Esophagus (tissue), 2 donors: ENCODE results near the gene FAM241B. TPM values are rescaled to one million over a fixed set of nuclear protein-coding genes. Genes with fewer than 3 reads are reported as not detected.

Experiments used
- H3K27ac ChIP-seq, 2 donors: one replicate each; pipeline ENCODE4 v1.5.1; 2013; ENCODE audit warnings: low read depth in 2 of 2, mild to moderate bottlenecking in 2 of 2, inconsistent platforms in 1 of 2, low read length in 1 of 2, moderate library complexity in 1 of 2
- H3K27me3 ChIP-seq, 2 donors: one replicate each; pipeline ENCODE4 v1.6.1; 2013; ENCODE audit warnings: low read length in 2 of 2, control low read depth in 1 of 2, mild to moderate bottlenecking in 1 of 2; ENCODE audit not compliant: insufficient read depth in 2 of 2, control insufficient read depth in 1 of 2
- H3K36me3 ChIP-seq, 2 donors: one replicate each; pipeline ENCODE4 v1.6.1; 2013; ENCODE audit warnings: low read length in 1 of 2; ENCODE audit not compliant: control insufficient read depth in 2 of 2, insufficient read depth in 2 of 2
- H3K4me1 ChIP-seq, 2 donors: one replicate each; pipeline ENCODE4 v1.6.1; 2013; ENCODE audit warnings: low read length in 1 of 2; ENCODE audit not compliant: control insufficient read depth in 2 of 2, insufficient read depth in 2 of 2
- H3K4me3 ChIP-seq, 2 donors: one replicate each; pipeline ENCODE4 v1.5.1; 2013; ENCODE audit warnings: low read length in 2 of 2, mild to moderate bottlenecking in 2 of 2, low read depth in 1 of 2, moderate library complexity in 1 of 2
- H3K9me3 ChIP-seq, 2 donors: one replicate each; pipeline ENCODE4 v1.6.1; 2013; ENCODE audit warnings: mild to moderate bottlenecking in 2 of 2, low read depth in 1 of 2, low read length in 1 of 2, moderate library complexity in 1 of 2; ENCODE audit not compliant: control insufficient read depth in 2 of 2, insufficient read depth in 1 of 2
- WGBS, 2 donors: extraction: QIAGEN DNeasy Blood & Tissue Kit; methylation state at CpG; one replicate each; pipeline ENCODE4 v1.1.7; 2013; 5-methylcytosine and 5-hydroxymethylcytosine counted together
- polyA plus RNA-seq, 2 donors: library from polyadenylated mRNA; stranded (reverse); fragments of 200-250 nt; gene quantifications; one replicate each; pipeline ENCODE4 v1.2.3, GENCODE V29; 2013
- donor health status: healthy with polysubstance abuse.
- donor health status: Bipolar disorder and iron deficiency.

FAM241B gene
- polyA plus RNA-seq, 2 donors: 4.3 to 5.2 TPM

DNA sequence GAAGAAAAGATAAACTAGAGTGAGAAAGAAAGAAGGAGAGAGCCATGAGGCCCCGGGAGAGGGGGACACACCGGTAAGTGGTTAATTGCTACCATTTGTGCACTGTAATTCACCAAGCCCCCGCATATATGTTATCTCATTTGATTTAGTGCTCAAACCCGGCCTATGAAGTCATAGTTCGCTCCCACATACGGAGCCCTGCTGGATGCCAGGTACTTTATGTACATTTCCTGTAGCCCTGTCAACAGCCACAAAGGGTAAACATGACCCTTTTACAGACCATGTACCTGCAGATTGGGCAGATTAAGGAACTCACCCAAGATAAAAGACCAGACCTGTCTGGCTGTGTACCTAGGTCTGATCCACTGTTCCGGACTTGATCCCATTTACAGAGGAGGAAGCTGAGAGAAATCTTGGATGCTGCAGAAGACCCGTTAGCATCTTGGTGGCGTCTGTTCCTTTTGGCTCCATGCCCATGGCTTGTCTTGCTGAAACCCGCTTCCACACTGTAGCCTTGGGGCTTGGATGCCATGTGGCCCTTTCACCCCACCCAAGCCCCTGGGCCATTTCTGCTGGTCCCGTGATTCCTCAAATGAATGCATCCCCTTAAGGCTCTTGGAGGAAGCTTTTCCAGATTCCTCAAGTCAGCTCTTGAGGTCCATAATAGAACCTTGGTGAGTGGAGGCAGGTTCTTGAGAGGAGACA, 32.3 kb downstream of the FAM241B start:
- no peak overlapping the region for H3K27ac ChIP-seq
- no peak overlapping the region for H3K4me3 ChIP-seq
- H3K9me3 ChIP-seq: no peaks in the 10 kb centered on the region
- no peaks in the 10 kb centered on the region for H3K36me3 ChIP-seq
- no peaks in the 10 kb centered on the region for H3K4me1 ChIP-seq
- WGBS, 2 donors: 60 to 61% methylated on average over 11 of the region's 11 CpGs
- no peaks in the 10 kb centered on the region for H3K27me3 ChIP-seq

DNA sequence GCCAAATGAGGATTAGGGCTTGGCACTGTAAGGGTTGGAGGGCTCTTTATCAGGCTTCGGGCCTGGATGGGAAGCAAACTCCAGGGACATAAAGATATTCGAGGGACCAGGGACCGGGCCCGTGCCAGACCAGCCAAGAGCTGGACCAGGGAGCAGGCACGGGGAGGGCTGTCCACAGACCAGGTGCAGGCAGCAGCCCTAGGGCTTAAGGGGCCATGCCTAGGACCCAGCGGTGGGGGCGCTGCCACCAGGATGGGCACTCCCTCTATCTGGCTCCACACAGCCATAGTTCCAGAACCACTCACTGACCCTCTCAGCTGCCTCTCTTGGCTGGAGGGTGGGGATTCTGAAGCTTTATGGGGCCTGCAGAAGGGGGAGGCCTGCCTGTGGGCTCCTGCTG, 32.9 kb downstream of the FAM241B start:
- WGBS, 2 donors: 83 to 86% methylated on average over 7 of the region's 7 CpGs
- no peak overlapping the region for H3K4me3 ChIP-seq
- no peaks in the 10 kb centered on the region for H3K36me3 ChIP-seq
- H3K4me1 ChIP-seq: no peaks in the 10 kb centered on the region
- H3K27me3 ChIP-seq: no peaks in the 10 kb centered on the region
- H3K27ac ChIP-seq: no peak overlapping the region
- H3K9me3 ChIP-seq: no peaks in the 10 kb centered on the region

DNA sequence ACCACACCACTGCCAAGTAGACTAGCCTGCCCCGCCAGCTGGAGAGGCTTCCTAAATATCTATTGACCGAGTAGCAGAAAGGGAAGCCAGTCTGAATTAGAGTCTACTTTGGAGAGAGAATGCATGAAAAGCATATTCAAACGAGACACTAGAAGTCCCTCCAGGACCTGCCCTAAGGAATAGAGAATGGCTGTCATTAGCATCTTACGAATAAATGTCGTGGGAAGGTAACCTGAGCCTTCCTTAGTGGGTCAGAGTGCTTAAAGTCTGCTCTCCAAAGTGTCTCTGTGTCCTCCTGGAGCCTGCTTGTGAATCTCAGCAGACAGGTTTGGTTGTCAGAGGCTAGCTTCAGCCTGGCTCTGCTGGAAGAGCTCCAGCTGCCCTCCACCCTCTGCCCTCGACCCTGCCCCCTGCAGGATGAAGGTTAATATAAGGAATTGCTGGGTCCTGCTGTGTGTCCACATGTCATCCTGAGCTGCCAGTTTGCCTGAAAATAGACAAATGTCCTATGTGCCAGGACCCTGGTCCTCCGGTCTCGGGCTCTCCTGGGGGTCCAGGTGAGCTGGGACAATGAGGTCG, 33.4 kb downstream of the FAM241B start:
- Histone ChIP-seq H3K4me3 (no peak overlapping the region), H3K4me1 (no peaks in the 10 kb centered on the region), H3K36me3 (no peaks in the 10 kb centered on the region), H3K27ac (no peak overlapping the region), H3K27me3 (no peaks in the 10 kb centered on the region), H3K9me3 (no peaks in the 10 kb centered on the region)
- 80 to 85% methylated on average over 9 of the region's 9 CpGs for WGBS, 2 donors

DNA sequence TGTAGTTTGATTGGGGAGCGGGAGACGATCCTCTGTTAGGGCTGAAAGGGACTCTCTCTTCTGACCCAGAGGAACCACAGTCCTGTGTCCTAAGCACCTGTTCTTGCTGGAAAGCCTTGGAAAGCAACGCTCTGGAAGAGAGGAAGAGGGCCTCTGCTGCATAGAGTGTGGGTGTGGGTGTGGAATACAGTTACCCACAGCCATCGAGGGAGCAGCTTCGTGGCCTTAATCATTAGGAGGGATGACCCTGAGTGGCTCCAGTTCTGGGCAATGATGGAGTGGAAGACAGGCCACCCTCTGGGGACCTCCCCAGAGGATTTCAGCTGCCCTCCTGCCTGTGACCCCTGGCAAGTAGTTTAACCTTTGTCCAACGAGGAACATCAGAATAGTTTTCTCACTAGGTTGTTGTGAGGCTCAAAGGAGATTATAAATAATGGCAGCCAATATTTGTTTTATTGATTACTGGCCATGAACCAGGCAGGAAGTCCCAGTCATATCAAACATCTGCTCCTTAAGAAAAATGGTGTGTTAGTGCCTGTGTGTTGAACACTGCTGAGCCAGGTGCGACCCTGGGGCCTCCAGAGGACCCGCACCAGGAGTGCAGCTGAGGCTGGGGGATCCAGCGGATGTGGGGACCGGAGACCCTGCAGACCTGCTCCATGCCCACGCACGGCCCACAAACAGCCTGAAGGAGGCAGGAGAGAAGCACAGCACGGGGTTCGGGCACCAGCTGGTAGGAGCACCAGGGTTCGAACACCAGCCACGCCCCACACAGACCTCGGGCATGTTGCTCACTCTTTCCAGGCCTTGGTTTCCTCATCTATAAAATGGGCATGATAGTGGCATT, 35.6 kb downstream of the FAM241B start:
- no peaks in the 10 kb centered on the region for H3K36me3 ChIP-seq
- 62 to 69% methylated on average over 16 to 17 of the region's 17 CpGs for WGBS, 2 donors
- no peaks in the 10 kb centered on the region for H3K4me1 ChIP-seq
- no peaks in the 10 kb centered on the region for H3K27me3 ChIP-seq
- no peak overlapping the region for H3K27ac ChIP-seq
- no peaks in the 10 kb centered on the region for H3K9me3 ChIP-seq
- H3K4me3 ChIP-seq: no peak overlapping the region

DNA sequence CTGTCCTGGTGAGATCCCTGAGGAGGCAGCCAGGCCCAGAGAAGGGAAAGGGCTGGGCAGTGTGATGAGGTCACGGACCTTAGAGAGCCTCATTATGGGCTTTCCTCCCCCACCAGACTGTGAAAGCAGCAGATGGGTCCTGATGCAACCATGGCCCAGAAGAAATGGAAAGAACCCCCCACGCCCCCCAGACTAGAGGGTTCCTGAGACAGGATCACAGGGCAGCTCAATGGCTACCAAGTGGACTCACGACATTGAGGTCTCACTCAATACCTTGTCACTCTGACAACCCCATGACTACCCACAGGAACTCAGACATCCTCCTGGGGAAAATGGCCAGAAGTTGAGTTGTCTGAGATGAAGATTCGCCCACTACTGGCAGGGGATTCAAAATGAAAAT, 36.7 kb downstream of the FAM241B start:
- H3K4me1 ChIP-seq: no peaks in the 10 kb centered on the region
- no peak overlapping the region for H3K27ac ChIP-seq
- H3K4me3 ChIP-seq: no peak overlapping the region
- no peaks in the 10 kb centered on the region for H3K9me3 ChIP-seq
- H3K36me3 ChIP-seq: no peaks in the 10 kb centered on the region
- 81 to 85% methylated on average over 4 of the region's 4 CpGs for WGBS, 2 donors
- H3K27me3 ChIP-seq: no peaks in the 10 kb centered on the region

DNA sequence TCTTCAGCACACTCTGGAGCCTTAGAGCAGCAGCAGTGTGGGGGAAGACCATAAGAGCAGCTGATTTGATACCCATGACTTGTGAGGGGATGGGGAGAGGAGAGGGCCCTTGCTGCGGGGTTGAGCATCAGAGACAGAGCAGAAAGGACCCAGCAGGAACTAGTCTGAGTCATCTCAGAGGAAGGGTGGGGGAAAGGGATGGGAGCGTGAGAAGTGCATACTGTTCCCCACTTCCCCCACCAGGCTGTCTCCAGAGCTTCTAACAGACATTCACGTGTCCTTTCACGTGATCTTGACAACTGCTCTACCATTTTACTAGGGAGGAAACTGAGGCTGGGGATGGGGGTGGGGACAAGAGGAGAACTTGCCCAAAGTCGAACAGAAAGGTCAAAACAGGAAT, 38.7 kb downstream of the FAM241B start:
- Histone ChIP-seq H3K4me3 (no peak overlapping the region), H3K27ac (no peak overlapping the region), H3K27me3 (no peaks in the 10 kb centered on the region), H3K4me1 (no peaks in the 10 kb centered on the region), H3K9me3 (no peaks in the 10 kb centered on the region), H3K36me3 (no peaks in the 10 kb centered on the region)
- WGBS, 2 donors: 78 to 79% methylated on average over 5 of the region's 5 CpGs

DNA sequence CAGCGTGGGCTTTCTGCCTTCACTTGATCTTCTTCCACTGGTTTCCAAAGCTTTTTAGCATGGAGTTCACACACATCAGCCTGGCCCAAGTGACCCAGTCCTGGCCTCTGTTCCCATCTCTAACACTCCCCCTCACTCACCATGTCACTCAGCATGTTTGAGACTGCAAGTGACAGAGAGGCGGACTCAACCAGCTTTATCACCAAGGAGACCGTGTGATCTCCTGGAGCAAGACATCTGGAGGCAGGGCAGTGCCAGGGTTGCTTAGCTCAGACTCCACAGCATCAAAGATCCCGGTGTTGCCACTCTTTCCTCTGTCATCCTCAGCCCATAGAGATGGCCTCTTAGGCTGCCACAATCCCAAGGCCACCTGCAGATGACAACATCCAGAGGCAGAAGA, 39.4 kb downstream of the FAM241B start:
- no peaks in the 10 kb centered on the region for H3K4me1 ChIP-seq
- no peaks in the 10 kb centered on the region for H3K9me3 ChIP-seq
- no peaks in the 10 kb centered on the region for H3K36me3 ChIP-seq
- H3K27me3 ChIP-seq: no peaks in the 10 kb centered on the region
- WGBS, 2 donors: 76 to 79% methylated on average over 4 of the region's 4 CpGs
- H3K27ac ChIP-seq: no peak overlapping the region
- no peak overlapping the region for H3K4me3 ChIP-seq

DNA sequence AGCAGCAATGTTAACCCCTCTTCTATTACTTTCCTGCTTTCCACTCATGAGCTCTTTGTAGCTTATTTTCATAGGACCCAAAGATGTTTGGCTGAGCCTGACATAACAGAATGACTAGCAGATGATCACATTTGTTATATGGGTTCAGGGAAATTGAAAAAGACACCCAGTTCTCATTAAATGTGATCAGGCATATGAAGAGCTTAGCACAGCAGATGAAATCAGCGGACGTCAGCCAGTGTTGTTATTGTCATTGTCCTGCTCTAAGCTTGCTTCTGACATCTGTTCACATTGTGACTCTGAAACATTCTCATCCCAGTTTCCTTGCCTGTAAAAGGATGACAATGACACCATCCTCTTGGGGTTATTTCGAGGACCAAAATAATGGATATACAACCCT, 43.5 kb downstream of the FAM241B start:
- no peak overlapping the region for H3K4me3 ChIP-seq
- 86 to 88% methylated on average over 3 of the region's 3 CpGs for WGBS, 2 donors
- H3K36me3 ChIP-seq: no peaks in the 10 kb centered on the region
- H3K27me3 ChIP-seq: no peaks in the 10 kb centered on the region
- peaks cover 0 to 2% of the 10 kb centered on the region in 2 donors for H3K9me3 ChIP-seq
- H3K4me1 ChIP-seq: no peaks in the 10 kb centered on the region
- H3K27ac ChIP-seq: no peak overlapping the region

DNA sequence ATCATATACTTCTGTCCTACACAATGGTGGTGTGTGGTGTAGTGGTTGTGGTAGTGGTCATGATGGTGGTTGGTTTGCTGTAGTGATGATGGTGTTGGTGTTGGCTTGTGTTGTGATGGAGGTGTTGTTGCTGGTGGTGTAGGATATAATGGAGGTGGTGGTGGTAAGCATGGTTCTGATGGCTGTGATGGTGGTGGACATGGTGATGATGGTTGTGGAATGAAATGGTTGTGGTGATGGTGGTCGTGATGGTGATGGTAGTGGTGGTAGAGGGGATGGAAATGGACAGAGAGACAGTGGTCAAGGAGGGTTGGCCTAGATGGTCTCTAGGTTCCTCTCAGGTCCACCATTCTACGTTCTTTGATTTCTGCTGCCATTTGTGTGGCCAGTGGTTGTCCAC, 44.7 kb downstream of the FAM241B start:
- 74 to 84% methylated on average over 2 of the region's 2 CpGs for WGBS, 2 donors
- no peaks in the 10 kb centered on the region for H3K27me3 ChIP-seq

More for the DNA sequence above, 44.7 kb downstream of the FAM241B start:
- Histone ChIP-seq H3K27ac (no peak overlapping the region), H3K4me3 (no peak overlapping the region), H3K4me1 (no peaks in the 10 kb centered on the region), H3K9me3 (peaks cover 0 to 2% of the 10 kb centered on the region in 2 donors), H3K36me3 (no peaks in the 10 kb centered on the region)
